ENCODE results near the gene C1QL1. TPM values are rescaled to one million over a fixed set of nuclear protein-coding genes. Genes with fewer than 3 reads are reported as not detected.

C1QL1 gene
- polyA plus RNA-seq, 1 donor (not counting 4 experiments of a cell fraction or from before 2014, with no cell fraction given): 0.04 TPM

DNA sequence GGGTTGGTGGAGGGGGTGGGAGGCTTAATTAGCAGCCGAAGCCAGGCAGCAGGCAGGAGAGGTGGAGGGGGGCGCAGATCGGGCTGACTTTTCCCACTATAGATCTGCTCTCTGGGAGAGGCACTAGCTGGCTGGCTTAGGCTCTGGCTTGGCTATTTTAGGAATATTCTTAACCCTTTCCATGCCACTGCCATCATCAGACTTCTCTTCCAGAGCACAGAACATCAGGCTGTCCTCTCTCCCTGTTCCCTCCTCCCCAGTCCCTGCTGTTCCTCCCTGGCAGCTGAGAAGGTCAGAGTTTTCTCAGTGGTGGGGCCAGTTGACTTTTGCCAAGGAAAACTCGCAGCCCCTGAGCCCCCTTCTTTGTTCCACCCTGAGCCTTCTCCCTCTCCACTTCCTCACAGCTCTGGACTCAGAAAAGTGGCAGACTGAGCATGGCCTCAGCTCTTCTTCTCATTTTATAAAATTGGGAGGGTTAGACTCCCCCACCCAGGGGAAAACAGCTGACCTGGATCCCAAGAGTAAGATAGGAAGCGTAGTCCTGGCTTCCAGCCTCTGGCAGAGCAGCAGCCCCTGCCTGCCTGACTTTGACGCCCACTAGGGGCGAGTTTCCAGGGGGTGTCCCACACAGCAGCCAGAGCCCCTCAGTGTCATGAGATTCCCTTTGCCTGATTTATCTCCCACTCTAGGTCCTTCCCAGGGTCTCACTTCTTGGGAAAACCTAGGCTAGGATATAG is 9.9 kb upstream of the C1QL1 start:
- FAIRE-seq: no peak
- no peaks in the 10 kb centered on the region for H3K9me3 ChIP-seq (ENCODE audit: control insufficient read depth, low read depth, low read length)

DNA sequence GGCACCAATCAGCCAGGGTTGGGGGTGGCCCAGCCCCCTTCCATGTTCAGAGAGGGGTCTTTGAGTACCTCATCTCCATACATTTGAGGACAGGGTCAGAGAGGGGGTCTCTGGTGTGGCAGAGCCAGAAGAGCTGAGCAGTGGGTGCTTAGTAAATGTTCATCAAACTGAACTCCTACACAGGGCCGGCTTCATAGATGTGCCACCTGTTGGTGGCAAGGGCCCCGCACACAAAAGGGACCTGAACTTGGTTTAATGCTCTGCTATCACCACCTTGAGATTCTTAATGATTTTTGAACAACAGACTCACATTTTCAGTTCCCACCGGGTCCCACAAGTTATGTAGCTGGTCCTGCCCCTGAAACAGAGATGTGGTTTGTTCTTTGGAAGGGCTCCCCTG is 9.0 kb upstream of the C1QL1 start:
- Histone ChIP-seq H3K9me1 (ENCODE audit: control insufficient read depth, extremely low read depth, insufficient read depth, low read length) (no peaks in the 10 kb centered on the region), H3K79me2 (ENCODE audit: control insufficient read depth, insufficient read depth, low read length) (no peaks in the 10 kb centered on the region), H3K4me1 (ENCODE audit: control insufficient read depth, extremely low read depth, insufficient read depth, low read length) (peaks cover 7% of the 10 kb centered on the region), H3K27ac (ENCODE audit: control insufficient read depth, insufficient read depth, low read length) (no peak overlapping the region), H3K9ac (ENCODE audit: control insufficient read depth, extremely low read depth, insufficient read depth, low read length) (no peak overlapping the region), H4K20me1 (ENCODE audit: control insufficient read depth, extremely low read depth, insufficient read depth, low read length) (peaks cover 3% of the 10 kb centered on the region), H3K36me3 (ENCODE audit: control insufficient read depth in 2 of 2, extremely low read depth in 1 of 2, insufficient read depth in 2 of 2, low read length in 2 of 2) (no peaks in the 10 kb centered on the region), H3K4me2 (ENCODE audit: control insufficient read depth, extremely low read depth, insufficient read depth, low read depth, low read length) (no peak overlapping the region), H3K27me3 (ENCODE audit: control insufficient read depth, extremely low read depth, insufficient read depth, low read length) (peaks cover 29% of the 10 kb centered on the region), H3K9me3 (ENCODE audit: control insufficient read depth, low read depth, low read length) (no peaks in the 10 kb centered on the region), H3K4me3 (ENCODE audit: control insufficient read depth in 2 of 3, extremely low read depth in 1 of 3, insufficient read depth in 2 of 3, low read depth in 1 of 3, low read length in 3 of 3) (no peak overlapping the region), H2AFZ (ENCODE audit: control insufficient read depth, low read length) (no peak overlapping the region)
- TF ChIP-seq, protein P1, sequence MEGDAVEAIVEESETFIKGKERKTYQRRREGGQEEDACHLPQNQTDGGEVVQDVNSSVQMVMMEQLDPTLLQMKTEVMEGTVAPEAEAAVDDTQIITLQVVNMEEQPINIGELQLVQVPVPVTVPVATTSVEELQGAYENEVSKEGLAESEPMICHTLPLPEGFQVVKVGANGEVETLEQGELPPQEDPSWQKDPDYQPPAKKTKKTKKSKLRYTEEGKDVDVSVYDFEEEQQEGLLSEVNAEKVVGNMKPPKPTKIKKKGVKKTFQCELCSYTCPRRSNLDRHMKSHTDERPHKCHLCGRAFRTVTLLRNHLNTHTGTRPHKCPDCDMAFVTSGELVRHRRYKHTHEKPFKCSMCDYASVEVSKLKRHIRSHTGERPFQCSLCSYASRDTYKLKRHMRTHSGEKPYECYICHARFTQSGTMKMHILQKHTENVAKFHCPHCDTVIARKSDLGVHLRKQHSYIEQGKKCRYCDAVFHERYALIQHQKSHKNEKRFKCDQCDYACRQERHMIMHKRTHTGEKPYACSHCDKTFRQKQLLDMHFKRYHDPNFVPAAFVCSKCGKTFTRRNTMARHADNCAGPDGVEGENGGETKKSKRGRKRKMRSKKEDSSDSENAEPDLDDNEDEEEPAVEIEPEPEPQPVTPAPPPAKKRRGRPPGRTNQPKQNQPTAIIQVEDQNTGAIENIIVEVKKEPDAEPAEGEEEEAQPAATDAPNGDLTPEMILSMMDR (optimal IDR thresholded peaks at IDR 0.05 in 1 of 3, IDR thresholded peaks at IDR 0.05 in 1 of 3, conservative IDR thresholded peaks at IDR 0.05 in 1 of 3; ENCODE audit: extremely low read depth in 1 of 3, insufficient read depth in 2 of 3, low read length in 3 of 3): no peak
- TF ChIP-seq EZH2 (IDR thresholded peaks at IDR 0.05; ENCODE audit: low read length): no peak
- dilution Hi-C loops (cut with MboI; ENCODE audit: extremely low pct_ligation_motif_present, low sequenced_read_pairs): no loop called here
- FAIRE-seq (no peak), DNase-seq (ENCODE audit: low read depth, low spot score) (no peak)

More for the DNA sequence above, 9.9 kb upstream of the C1QL1 start:
- Histone ChIP-seq H3K27me3 (ENCODE audit: control insufficient read depth, extremely low read depth, insufficient read depth, low read length) (peaks cover 29% of the 10 kb centered on the region), H3K36me3 (ENCODE audit: control insufficient read depth in 2 of 2, extremely low read depth in 1 of 2, insufficient read depth in 2 of 2, low read length in 2 of 2) (no peaks in the 10 kb centered on the region), H3K27ac (ENCODE audit: control insufficient read depth, insufficient read depth, low read length) (no peak overlapping the region), H3K4me2 (ENCODE audit: control insufficient read depth, extremely low read depth, insufficient read depth, low read depth, low read length) (no peak overlapping the region), H3K9ac (ENCODE audit: control insufficient read depth, extremely low read depth, insufficient read depth, low read length) (no peak overlapping the region), H3K79me2 (ENCODE audit: control insufficient read depth, insufficient read depth, low read length) (no peaks in the 10 kb centered on the region), H2AFZ (ENCODE audit: control insufficient read depth, low read length) (no peak overlapping the region), H4K20me1 (ENCODE audit: control insufficient read depth, extremely low read depth, insufficient read depth, low read length) (peaks cover 3% of the 10 kb centered on the region), H3K4me3 (ENCODE audit: control insufficient read depth in 2 of 3, extremely low read depth in 1 of 3, insufficient read depth in 2 of 3, low read depth in 1 of 3, low read length in 3 of 3) (no peak overlapping the region), H3K4me1 (ENCODE audit: control insufficient read depth, extremely low read depth, insufficient read depth, low read length) (no peaks in the 10 kb centered on the region), H3K9me1 (ENCODE audit: control insufficient read depth, extremely low read depth, insufficient read depth, low read length) (no peaks in the 10 kb centered on the region)
- dilution Hi-C loops (cut with MboI; ENCODE audit: extremely low pct_ligation_motif_present, low sequenced_read_pairs): no loop called here
- TF ChIP-seq, protein P1 (optimal IDR thresholded peaks at IDR 0.05 in 1 of 3, IDR thresholded peaks at IDR 0.05 in 1 of 3, conservative IDR thresholded peaks at IDR 0.05 in 1 of 3; ENCODE audit: extremely low read depth in 1 of 3, insufficient read depth in 2 of 3, low read length in 3 of 3): no peak
- TF ChIP-seq EZH2 (IDR thresholded peaks at IDR 0.05; ENCODE audit: low read length): no peak
- DNase-seq (ENCODE audit: low read depth, low spot score): no peak
